ENCODE results near the gene ETV3L. TPM values are rescaled to one million over a fixed set of nuclear protein-coding genes. Genes with fewer than 3 reads are reported as not detected.

ETV3L gene
- total RNA-seq (ENCODE audit: low replicate concordance) = 0.25 TPM in 1 of 2 replicates, not detected in the other

DNA sequence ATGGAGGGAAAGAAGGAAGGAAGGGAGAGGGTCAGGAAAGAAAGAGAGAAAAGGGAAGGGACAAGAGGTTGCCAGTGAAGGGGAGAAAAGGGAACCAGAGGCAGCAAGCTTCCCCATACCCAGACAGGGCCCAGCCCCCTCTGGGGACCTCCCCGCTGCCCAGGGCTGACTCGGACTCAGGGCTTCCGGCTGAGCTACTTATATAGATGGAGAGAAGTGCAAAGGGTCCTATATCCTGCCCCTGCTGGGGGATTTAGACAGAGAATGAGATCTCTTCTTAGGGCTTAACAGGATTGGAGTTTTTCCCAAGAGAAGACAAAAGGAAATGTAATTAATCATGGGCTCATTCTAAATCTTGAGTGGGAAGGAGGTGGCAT, at the start of gene ETV3L:
Gene ETV3L (minus strand): TSS at position 176 of the 377 bp plus-strand sequence. CDS start 285 bp downstream, outside the sequence.
- Histone ChIP-seq H3K4me3 (no peak within 1 kb of the TSS), H3K9ac (no peak within 1 kb of the TSS), H3F3A (ENCODE audit: low read depth) (peaks cover 19% of the 10 kb centered on the region), H3K36me3 (no peaks in the 10 kb centered on the region), H3K27me3 (peaks cover 34% of the 10 kb centered on the region), H4K20me1 (ENCODE audit: low read depth) (peaks cover 11% of the 10 kb centered on the region), H2AFZ (replicated peaks) (no peak within 1 kb of the TSS), H3K27ac (no peak within 1 kb of the TSS), H3K9me3 (ENCODE audit: low read depth) (no peaks in the 10 kb centered on the region), H3K79me2 (ENCODE audit: low read depth) (no peaks in the 10 kb centered on the region), H3K4me1 (peaks cover 18% of the 10 kb centered on the region), H3K4me2 (peak within 1 kb of the TSS; percentile 21)
- Mint-ChIP-seq H3K4me1 (peaks cover 18% of the 10 kb centered on the region), H3K4me3 (no peak within 1 kb of the TSS), H3K9me3 (peaks cover 4% of the 10 kb centered on the region), H3K27me3 (ENCODE audit: insufficient read depth, low read depth) (peaks cover 6% of the 10 kb centered on the region), H3K27ac (peak within 1 kb of the TSS; percentile 54), H3K36me3 (no peaks in the 10 kb centered on the region)
- DNase-seq (ENCODE audit: low spot score) = peak; percentile 77
- TF ChIP-seq EZH2 (IDR thresholded peaks at IDR 0.05) (no peak), CTCF (IDR thresholded peaks at IDR 0.05) (peak; percentile 4), EZH2phosphoT487 (IDR thresholded peaks at IDR 0.05) (peak; percentile 73)

- Histone ChIP-seq H3K9ac (no peak overlapping the region), H3K4me3 (no peak overlapping the region), H3F3A (ENCODE audit: low read depth) (no peaks in the 10 kb centered on the region), H3K27ac (no peak overlapping the region), H3K4me2 (peak overlapping the region; percentile 10), H2AFZ (replicated peaks) (peak overlapping the region; percentile 0), H4K20me1 (ENCODE audit: low read depth) (no peaks in the 10 kb centered on the region), H3K9me3 (ENCODE audit: low read depth) (no peaks in the 10 kb centered on the region), H3K27me3 (no peaks in the 10 kb centered on the region), H3K4me1 (peaks cover 22% of the 10 kb centered on the region), H3K36me3 (no peaks in the 10 kb centered on the region), H3K79me2 (ENCODE audit: low read depth) (no peaks in the 10 kb centered on the region)
- Mint-ChIP-seq H3K36me3 (no peaks in the 10 kb centered on the region), H3K9me3 (peaks cover 2% of the 10 kb centered on the region), H3K4me1 (peaks cover 13% of the 10 kb centered on the region), H3K27ac (no peak overlapping the region), H3K27me3 (ENCODE audit: insufficient read depth, low read depth) (peaks cover 2% of the 10 kb centered on the region), H3K4me3 (no peak overlapping the region)
- no peak for DNase-seq (ENCODE audit: low spot score)
- TF ChIP-seq EZH2 (IDR thresholded peaks at IDR 0.05) = no peak
- no peak for TF ChIP-seq CTCF (IDR thresholded peaks at IDR 0.05)
- TF ChIP-seq EZH2phosphoT487 (IDR thresholded peaks at IDR 0.05) = no peak
Observed at GRCh38 chr1:157147906-157148700, 48.5 kb upstream of the ETV3L start.

GRCh38 chr1:157147037-157147436, 47.4 kb upstream of the ETV3L start:
- H3K27ac Mint-ChIP-seq = no peak overlapping the region
- no peak for TF ChIP-seq EZH2 (IDR thresholded peaks at IDR 0.05)
- TF ChIP-seq CTCF (IDR thresholded peaks at IDR 0.05) = no peak
- no peak for TF ChIP-seq EZH2phosphoT487 (IDR thresholded peaks at IDR 0.05)
- H3K9me3 ChIP-seq (ENCODE audit: low read depth) = no peaks in the 10 kb centered on the region
- peaks cover 10% of the 10 kb centered on the region for H3K4me1 Mint-ChIP-seq
- no peak overlapping the region for H3K9ac ChIP-seq
- no peak overlapping the region for H2AFZ ChIP-seq (replicated peaks)
- H3K4me3 Mint-ChIP-seq = no peak overlapping the region
- H3K36me3 Mint-ChIP-seq = no peaks in the 10 kb centered on the region
- H3K27ac ChIP-seq = no peak overlapping the region
- no peaks in the 10 kb centered on the region for H3F3A ChIP-seq (ENCODE audit: low read depth)
- no peak overlapping the region for H3K4me3 ChIP-seq
- peaks cover 13% of the 10 kb centered on the region for H3K4me1 ChIP-seq
- peaks cover 3% of the 10 kb centered on the region for H3K27me3 Mint-ChIP-seq (ENCODE audit: insufficient read depth, low read depth)
- no peak overlapping the region for H3K4me2 ChIP-seq
- H3K36me3 ChIP-seq = no peaks in the 10 kb centered on the region
- no peaks in the 10 kb centered on the region for H3K27me3 ChIP-seq
- DNase-seq (ENCODE audit: low spot score) = no peak
- H3K79me2 ChIP-seq (ENCODE audit: low read depth) = no peaks in the 10 kb centered on the region
- H4K20me1 ChIP-seq (ENCODE audit: low read depth) = no peaks in the 10 kb centered on the region
- peaks cover 2% of the 10 kb centered on the region for H3K9me3 Mint-ChIP-seq
